HG03521 (cell line): ENCODE measurements around the gene NENF.

Experiments
- ATAC-seq: cut with Tn5 transposase; IDR thresholded peaks from one replicate; pipeline ENCODE4 v1.9.1; 2021; ENCODE audit warnings: mild to moderate bottlenecking, moderate library complexity; ENCODE audit not compliant: unreplicated experiment

Gene NENF

DNA sequence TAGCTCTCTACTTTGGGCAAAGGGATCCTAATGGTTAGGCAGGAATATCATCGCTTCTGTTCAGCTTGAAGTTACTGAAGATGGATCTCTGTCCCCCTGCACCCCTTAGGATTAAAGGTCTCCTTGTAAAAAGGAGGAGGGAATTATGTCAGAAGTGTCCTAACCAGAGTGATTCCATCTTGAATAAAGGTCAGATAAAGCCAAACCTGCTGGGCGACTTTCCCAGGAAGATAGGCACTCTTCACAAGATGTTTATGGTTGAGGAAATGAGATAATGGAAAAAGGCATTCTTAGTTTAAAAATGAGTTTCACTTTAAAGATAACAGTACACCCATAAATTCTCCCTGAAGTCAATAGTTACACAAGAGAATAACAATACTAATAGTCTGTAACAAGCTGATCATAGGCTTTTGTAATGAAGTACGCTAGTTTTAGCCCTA lies 1.7 kb upstream of the NENF start:
- ATAC-seq: no peak

GRCh38 chr1:212431644-212432043 lies 1.1 kb upstream of the NENF start:
- no peak for ATAC-seq

- ATAC-seq: no peak
Observed at GRCh38 chr1:212432272-212432660, 454 bp upstream of the NENF start.

DNA sequence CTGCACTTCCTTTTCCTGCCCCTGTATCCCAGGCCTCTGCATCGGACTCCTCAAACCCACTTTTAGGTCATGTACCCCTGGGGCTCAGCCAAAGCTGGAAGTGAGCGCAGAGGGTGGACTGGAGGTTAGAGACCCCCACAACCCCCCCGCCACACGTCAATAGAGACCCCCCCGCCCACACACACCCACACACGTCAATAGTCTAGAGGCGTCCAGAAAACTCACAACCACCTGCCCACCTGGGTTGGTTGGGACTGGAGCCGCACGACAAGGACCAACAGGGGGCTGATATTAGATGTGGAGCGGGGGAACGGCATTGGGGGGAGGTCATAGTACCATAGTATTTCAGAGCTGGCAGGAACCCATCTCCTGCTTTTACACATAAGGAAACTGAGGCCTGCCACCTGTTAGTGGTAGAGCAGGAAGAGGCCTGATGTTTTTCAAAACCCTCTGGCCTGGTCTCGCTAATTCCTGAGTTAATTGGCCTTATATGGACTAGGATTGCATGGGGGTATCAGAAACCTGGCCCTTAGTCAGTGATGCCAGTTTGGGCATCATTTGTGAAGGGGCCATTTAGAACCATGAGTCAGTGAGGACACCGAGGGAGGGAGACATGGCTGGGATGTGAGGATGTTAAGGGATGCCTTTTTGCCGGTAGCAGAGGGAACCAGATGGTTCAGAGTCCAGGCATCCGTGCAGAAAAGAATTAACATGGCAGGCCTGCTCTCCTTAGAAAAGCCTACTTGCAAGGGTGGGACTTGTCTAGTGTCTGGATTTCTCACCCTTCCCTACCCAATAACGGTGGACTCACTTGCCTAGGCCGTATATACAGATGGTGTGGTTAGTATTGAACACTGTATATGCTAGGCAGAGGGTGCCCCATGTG lies 1.1 kb downstream of the NENF start:
- no peak for ATAC-seq

GRCh38 chr1:212434992-212435391 lies 2.3 kb downstream of the NENF start:
- no peak for ATAC-seq

GRCh38 chr1:212437179-212437798 lies 4.6 kb downstream of the NENF start:
- no peak for ATAC-seq

DNA sequence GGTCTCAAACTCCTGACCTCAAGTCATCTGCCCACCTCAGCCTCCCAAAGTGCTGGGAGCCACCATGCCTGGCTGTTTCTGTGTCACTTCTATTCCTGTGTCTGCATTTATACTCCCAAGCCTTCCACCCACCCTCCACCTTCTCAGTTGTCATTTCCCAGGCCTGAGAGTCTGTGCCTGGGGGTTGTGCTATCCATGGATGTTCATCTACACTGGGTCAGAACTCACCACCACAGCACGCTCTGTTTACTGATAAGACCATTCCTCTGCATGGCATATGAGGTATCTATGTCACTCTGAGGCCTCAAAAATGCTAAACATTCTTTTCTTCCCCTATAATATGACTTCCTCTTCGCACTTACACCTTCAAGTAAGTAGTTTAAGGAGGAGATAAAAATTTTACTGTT lies 6.1 kb downstream of the NENF start:
- ATAC-seq: no peak

- no peak for ATAC-seq
Observed at GRCh38 chr1:212440419-212440818, 7.7 kb downstream of the NENF start.

GRCh38 chr1:212442408-212442807 lies 9.7 kb downstream of the NENF start:
- no peak for ATAC-seq

GRCh38 chr1:212446333-212446732 lies 13.6 kb downstream of the NENF start:
- ATAC-seq: no peak

GRCh38 chr1:212447478-212447877 lies 14.8 kb downstream of the NENF start:
- no peak for ATAC-seq

- no peak for ATAC-seq
Observed at GRCh38 chr1:212450331-212450881, 17.7 kb downstream of the NENF start.

- ATAC-seq: no peak
Observed at GRCh38 chr1:212451416-212452322, 18.9 kb downstream of the NENF start.

DNA sequence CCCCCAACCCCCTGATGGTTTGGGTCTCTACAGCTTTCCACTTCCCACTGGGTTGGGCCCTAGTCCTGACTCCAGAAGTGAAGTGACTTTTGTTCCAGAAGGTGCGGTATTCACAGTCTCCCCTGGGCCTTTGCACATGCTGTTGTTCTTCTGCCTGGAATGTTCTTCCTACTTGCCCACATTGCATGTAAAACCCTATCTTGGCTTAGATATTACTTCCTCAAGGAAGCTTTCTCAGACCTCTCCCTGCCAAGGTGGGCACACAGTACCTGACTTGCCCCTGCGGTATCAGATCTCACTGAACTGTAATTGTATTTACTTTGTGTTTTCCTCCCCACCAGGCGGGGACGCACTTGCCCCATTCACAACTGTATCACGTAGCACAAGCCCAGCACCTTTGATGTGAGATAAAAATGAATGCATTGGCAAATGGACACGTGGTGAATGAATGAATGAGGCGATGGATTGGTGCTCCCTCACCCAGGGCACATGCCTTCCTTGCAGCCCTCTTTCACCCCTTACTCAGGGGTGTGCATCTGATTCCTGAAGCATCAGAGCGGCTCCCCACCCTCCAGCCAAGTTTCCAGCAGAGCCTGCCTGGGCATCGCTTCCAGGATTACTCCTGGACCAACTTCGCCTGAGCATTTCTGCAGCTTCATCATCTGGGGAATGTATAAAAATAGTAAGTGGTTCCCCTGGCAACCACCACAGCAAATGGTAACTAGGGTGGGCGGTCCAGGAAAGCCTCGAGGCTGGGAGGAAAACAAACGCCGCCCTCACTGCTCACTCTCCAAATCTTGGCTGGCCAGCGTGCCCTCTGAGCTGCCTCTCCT lies 19.8 kb downstream of the NENF start:
- no peak for ATAC-seq

GRCh38 chr1:212453156-212453857 lies 20.6 kb downstream of the NENF start:
- ATAC-seq: no peak

GRCh38 chr1:212454741-212455140 lies 22.0 kb downstream of the NENF start:
- no peak for ATAC-seq

DNA sequence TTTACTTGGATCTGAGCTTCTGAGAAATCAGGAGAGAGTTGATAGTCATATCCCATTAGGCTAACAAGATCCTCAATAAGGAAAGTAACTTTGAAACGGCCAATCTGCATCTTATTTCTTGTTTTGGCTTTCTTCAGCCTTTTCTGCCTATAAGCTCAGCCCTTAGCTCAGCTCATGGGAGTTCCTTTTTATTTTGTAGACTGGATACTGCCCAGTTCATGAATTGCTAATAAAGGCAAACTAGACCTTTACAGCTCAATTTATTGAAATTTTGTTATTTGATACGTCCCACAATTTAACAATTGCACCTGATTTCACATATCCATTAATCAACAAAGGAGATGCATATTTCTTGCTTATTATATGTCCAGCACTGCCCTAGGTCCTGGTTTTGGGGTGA lies 22.7 kb downstream of the NENF start:
- no peak for ATAC-seq

GRCh38 chr1:212455803-212456528 lies 23.2 kb downstream of the NENF start:
- ATAC-seq: peak; percentile 51
